ENCODE measurements around the gene TRIM22. TPM values are rescaled to one million over a fixed set of nuclear protein-coding genes. Genes with fewer than 3 reads are reported as not detected.
"Not testable (repeated sequence)": the region's sequence is repeated elsewhere in the genome, so short reads cannot be mapped to it uniquely, and the experiment has no call there.

Gene TRIM22
- total and polyA plus RNA-seq, 4 experiments from 2014 or later: 187 to 353 (median 270) TPM

DNA sequence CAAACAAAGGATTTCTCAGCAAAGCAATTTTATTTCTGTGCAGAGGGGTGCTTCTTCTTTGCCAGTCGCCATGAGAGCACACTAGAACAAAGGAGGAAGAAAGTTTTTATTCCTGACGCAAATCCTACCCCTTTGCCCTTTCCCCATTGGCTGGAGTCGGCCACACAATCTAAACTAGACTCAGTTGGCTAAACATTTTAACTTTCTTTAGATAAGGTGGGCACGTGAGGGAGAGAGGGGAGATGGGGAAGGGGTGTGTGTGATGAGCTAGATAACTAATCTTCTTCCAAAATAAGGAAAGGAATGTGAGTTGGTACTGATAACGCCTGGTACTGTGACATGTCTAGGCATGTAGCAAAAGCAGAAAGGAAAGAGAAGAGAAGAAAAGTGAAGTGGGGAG, 626 bp downstream of the TRIM22 start:
- Histone ChIP-seq H3K9me3 (ENCODE audit: control insufficient read depth in 1 of 2, low read length in 2 of 2) (no peaks in the 10 kb centered on the region), H3K4me3 (ENCODE audit: low read length in 2 of 2) (peak overlapping the region; percentile 53 to 85), H3K27me3 (ENCODE audit: insufficient read depth, low read length) (no peaks in the 10 kb centered on the region), H3K36me3 (ENCODE audit: insufficient read depth, low read length) (peaks cover 8% of the 10 kb centered on the region), H3K27ac (ENCODE audit: low read depth, low read length) (peak overlapping the region; percentile 82), H3K4me1 (ENCODE audit: insufficient read depth, low read length) (peaks cover 54% of the 10 kb centered on the region)
- ChIA-PET CTCF (ENCODE audit: partially characterized antibody) (interaction anchor here (1.1 to 3.8 kb wide), 5 partner anchors 11 to 115 kb away, joined by 4 to 21 read pairs (median 5); no protein-coding TSS in a partner anchor), POLR2A (ENCODE audit: partially characterized antibody) (interaction anchor here (0.6 to 3.1 kb wide), 8 partner anchors 8 to 1043 kb away, joined by 3 to 25 read pairs (median 4); partner anchors contain the start of genes SMPD1 and TRIM34)
- Mint-ChIP-seq H3K36me3 (peaks cover 19 to 38% of the 10 kb centered on the region in 2 donors), H3K4me3 (peak overlapping the region; percentile 90 to 97 (median 95)), H3K27ac (peak overlapping the region; percentile 93 to 97 (median 95)), H3K27me3 (no peaks in the 10 kb centered on the region), H3K9me3 (no peaks in the 10 kb centered on the region), H3K4me1 (peaks cover 39 to 72% (median 51%) of the 10 kb centered on the region in 4 donors)
- no peak for DNase-seq
- intact Hi-C loops (cut with micrococcal nuclease): no loop called here

DNA sequence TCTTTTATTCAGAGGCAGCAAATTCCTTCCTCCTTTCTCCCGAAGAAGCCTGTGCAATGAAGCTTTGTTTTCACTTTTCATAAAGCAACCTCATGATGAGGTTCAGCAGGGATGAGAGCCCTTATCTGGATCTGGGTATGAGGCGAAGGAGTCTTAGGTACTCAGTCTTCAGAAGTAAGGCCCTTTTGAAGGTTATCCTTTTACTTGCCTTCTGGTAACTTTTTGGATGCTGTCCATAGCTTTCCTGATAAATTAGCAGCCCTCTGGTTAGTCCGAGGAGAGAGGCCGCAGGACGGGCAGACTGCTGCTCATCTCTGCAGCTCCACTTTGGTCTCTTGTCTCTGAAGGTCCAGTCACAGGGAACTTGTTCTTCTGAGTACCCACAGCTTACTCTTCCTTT, 1.1 kb downstream of the TRIM22 start:
- Histone ChIP-seq H3K4me1 (ENCODE audit: insufficient read depth, low read length) (peaks cover 57% of the 10 kb centered on the region), H3K36me3 (ENCODE audit: insufficient read depth, low read length) (peaks cover 8% of the 10 kb centered on the region), H3K9me3 (ENCODE audit: control insufficient read depth in 1 of 2, low read length in 2 of 2) (no peaks in the 10 kb centered on the region), H3K4me3 (ENCODE audit: low read length in 2 of 2) (peak overlapping the region; percentile 53 to 85), H3K27me3 (ENCODE audit: insufficient read depth, low read length) (no peaks in the 10 kb centered on the region), H3K27ac (ENCODE audit: low read depth, low read length) (peak overlapping the region; percentile 82)
- ChIA-PET POLR2A (ENCODE audit: partially characterized antibody) (interaction anchor here (0.7 to 3.1 kb wide), 7 partner anchors 11 to 1043 kb away, joined by 3 to 25 read pairs (median 4); partner anchors contain the start of genes SMPD1 and TRIM34), CTCF (ENCODE audit: partially characterized antibody) (interaction anchor here (1.1 to 3.8 kb wide), 5 partner anchors 10 to 114 kb away, joined by 3 to 21 read pairs (median 5); no protein-coding TSS in a partner anchor)
- intact Hi-C loops (cut with micrococcal nuclease): no loop called here
- Mint-ChIP-seq H3K27ac (peak overlapping the region; percentile 93 to 97 (median 95)), H3K36me3 (peaks cover 25 to 42% of the 10 kb centered on the region in 2 donors), H3K27me3 (no peaks in the 10 kb centered on the region), H3K9me3 (no peaks in the 10 kb centered on the region), H3K4me3 (peak overlapping the region; percentile 90 to 97 (median 95)), H3K4me1 (peaks cover 39 to 74% (median 53%) of the 10 kb centered on the region in 4 donors)
- DNase-seq: peak in 1 of 5 donors; percentile 10

DNA sequence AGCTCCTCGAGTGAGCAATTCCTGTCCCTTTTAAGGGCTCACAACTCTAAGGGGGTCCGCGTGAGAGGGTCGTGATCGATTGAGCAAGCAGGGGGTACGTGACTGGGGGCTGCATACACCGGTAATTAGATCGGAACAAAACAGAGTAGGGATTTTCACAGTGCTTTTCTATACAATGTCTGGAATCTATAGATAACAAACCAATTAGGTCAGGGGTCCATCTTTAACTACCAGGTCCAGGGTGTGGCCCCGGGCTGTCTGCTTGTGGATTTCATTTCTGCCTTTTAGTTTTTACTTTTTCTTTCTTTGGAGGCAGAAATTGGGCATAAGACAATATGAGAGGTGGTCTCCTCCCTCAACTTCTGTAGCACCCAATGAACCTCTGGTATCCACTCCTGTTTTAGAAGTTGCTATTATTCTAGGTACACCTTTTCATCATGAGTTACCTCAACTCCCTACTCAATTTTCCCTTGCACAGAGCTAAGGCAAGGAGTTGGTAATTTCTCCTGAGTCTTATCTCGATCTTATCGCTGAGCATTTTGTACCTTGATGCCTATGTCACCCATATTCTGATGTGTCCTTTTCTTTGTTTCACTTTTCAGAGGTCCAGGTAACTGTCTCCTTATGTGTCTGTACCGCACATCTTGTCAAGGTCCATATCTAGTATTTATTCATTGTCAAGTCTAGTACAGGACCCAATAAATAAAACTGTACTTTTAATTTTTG, 1.8 kb downstream of the TRIM22 start:
- Mint-ChIP-seq H3K4me1 (peaks cover 42 to 76% (median 56%) of the 10 kb centered on the region in 4 donors), H3K36me3 (peaks cover 31 to 49% of the 10 kb centered on the region in 2 donors), H3K27ac (peak overlapping the region; percentile 93 to 97 (median 95)), H3K4me3 (peak overlapping the region; percentile 90 to 97 (median 95))
- ChIA-PET CTCF (ENCODE audit: partially characterized antibody) (interaction anchor here (1.1 to 3.8 kb wide), 3 partner anchors 19 to 70 kb away, joined by 3 to 21 read pairs (median 5); no protein-coding TSS in a partner anchor), POLR2A (ENCODE audit: partially characterized antibody) (interaction anchor here (1.4 to 3.1 kb wide), 4 partner anchors 11 to 698 kb away, joined by 4 to 25 read pairs (median 10); partner anchors contain the start of genes SMPD1 and TRIM34)
- intact Hi-C loops (cut with micrococcal nuclease); H3K27me3 Mint-ChIP-seq; H3K9me3 Mint-ChIP-seq; H3K9me3 ChIP-seq (ENCODE audit: control insufficient read depth in 1 of 2, low read length in 2 of 2); H3K27me3 ChIP-seq (ENCODE audit: insufficient read depth, low read length): not testable (repeated sequence)
- peak overlapping the region; percentile 82 for H3K27ac ChIP-seq (ENCODE audit: low read depth, low read length)
- peaks cover 14% of the 10 kb centered on the region for H3K36me3 ChIP-seq (ENCODE audit: insufficient read depth, low read length)
- H3K4me1 ChIP-seq (ENCODE audit: insufficient read depth, low read length): peaks cover 60% of the 10 kb centered on the region
- peak in 1 of 5 donors; percentile 7 for DNase-seq
- peak overlapping the region; percentile 53 to 85 for H3K4me3 ChIP-seq (ENCODE audit: low read length in 2 of 2)

DNA sequence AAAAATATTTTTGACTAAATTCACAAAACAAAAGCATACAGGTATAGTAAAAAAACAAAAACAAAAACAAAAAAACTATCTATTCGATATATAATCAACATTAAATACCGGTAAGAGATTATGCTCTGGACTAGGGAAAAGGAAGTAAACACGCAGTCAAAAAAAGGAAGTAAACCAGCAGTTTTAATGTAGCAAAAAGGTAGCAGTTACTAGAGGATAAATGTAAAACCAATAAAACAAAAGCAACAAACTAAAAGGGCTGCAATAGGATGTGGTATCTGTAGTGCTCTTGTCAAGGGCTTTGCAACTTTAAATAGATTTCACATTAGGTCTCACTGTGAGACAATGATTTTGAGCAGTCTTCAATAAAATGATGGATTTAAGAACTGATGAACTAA, 2.4 kb downstream of the TRIM22 start:
- Mint-ChIP-seq H3K36me3 (peaks cover 37 to 55% of the 10 kb centered on the region in 2 donors), H3K27ac (peak overlapping the region; percentile 93 to 97 (median 95)), H3K9me3 (no peaks in the 10 kb centered on the region), H3K4me1 (peaks cover 47 to 79% (median 58%) of the 10 kb centered on the region in 4 donors), H3K4me3 (peak overlapping the region; percentile 90 to 97 (median 95)), H3K27me3 (no peaks in the 10 kb centered on the region)
- POLR2A ChIA-PET (ENCODE audit: partially characterized antibody): interaction anchor here (1.5 to 3.0 kb wide), 2 partner anchors 10 to 698 kb away, joined by 4 to 25 read pairs; partner anchors contain the start of gene SMPD1
- Histone ChIP-seq H3K4me1 (ENCODE audit: insufficient read depth, low read length) (peaks cover 65% of the 10 kb centered on the region), H3K9me3 (ENCODE audit: control insufficient read depth in 1 of 2, low read length in 2 of 2) (no peaks in the 10 kb centered on the region), H3K36me3 (ENCODE audit: insufficient read depth, low read length) (peaks cover 20% of the 10 kb centered on the region), H3K27me3 (ENCODE audit: insufficient read depth, low read length) (no peaks in the 10 kb centered on the region), H3K27ac (ENCODE audit: low read depth, low read length) (peak overlapping the region; percentile 82), H3K4me3 (ENCODE audit: low read length in 2 of 2) (peak overlapping the region; percentile 53 to 85)
- CTCF ChIA-PET (ENCODE audit: partially characterized antibody): no interaction called here
- intact Hi-C loops (cut with micrococcal nuclease): no loop called here
- peak in 2 of 5 donors; percentile 21 to 23 for DNase-seq

DNA sequence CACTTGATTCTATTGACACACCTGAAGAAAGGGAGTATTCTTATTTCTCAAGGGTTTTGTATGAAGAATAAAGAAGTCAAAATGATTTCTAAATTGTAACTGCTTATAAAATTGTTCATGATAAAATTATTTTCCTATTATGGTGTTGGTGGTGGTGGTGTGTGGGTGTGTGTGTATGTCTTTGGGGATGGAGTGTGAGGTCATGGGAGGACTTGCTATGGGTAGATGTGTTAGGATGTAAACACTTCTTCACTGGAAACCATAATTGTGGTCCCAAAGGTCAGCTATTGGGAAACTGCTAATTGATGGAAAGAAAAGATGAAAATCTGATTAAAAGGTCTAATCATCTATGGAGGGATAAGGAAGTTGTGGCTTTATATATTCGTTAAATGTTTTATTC, 5.1 kb downstream of the TRIM22 start:
- peaks cover 50 to 76% of the 10 kb centered on the region in 2 donors for H3K36me3 Mint-ChIP-seq
- peaks cover 37% of the 10 kb centered on the region for H3K36me3 ChIP-seq (ENCODE audit: insufficient read depth, low read length)
- H3K27me3 ChIP-seq (ENCODE audit: insufficient read depth, low read length): no peaks in the 10 kb centered on the region
- ChIA-PET CTCF (ENCODE audit: partially characterized antibody) (interaction anchor here (2.0 to 10.1 kb wide), 2 partner anchors 10 to 11 kb away, joined by 4 to 63 read pairs; partner anchors contain the start of gene TRIM5), POLR2A (ENCODE audit: partially characterized antibody) (interaction anchor here (1.0 to 3.5 kb wide), 2 partner anchors 10 to 16 kb away, joined by 3 to 20 read pairs; partner anchors contain the start of gene TRIM5)
- peaks cover 52% of the 10 kb centered on the region for H3K4me1 ChIP-seq (ENCODE audit: insufficient read depth, low read length)
- no peak for DNase-seq
- H3K4me1 Mint-ChIP-seq: peaks cover 35 to 74% (median 56%) of the 10 kb centered on the region in 4 donors
- H3K27ac ChIP-seq (ENCODE audit: low read depth, low read length): peak overlapping the region; percentile 0
- no peaks in the 10 kb centered on the region for H3K9me3 Mint-ChIP-seq
- peak overlapping the region; percentile 13 to 87 (median 76) for H3K27ac Mint-ChIP-seq
- H3K4me3 ChIP-seq (ENCODE audit: low read length in 2 of 2): no peak overlapping the region
- no peaks in the 10 kb centered on the region for H3K9me3 ChIP-seq (ENCODE audit: control insufficient read depth in 1 of 2, low read length in 2 of 2)
- peak overlapping the region in 7 of 8 donors; percentile 23 to 83 (median 49) for H3K4me3 Mint-ChIP-seq
- intact Hi-C loops (cut with micrococcal nuclease): no loop called here
- H3K27me3 Mint-ChIP-seq: no peaks in the 10 kb centered on the region

DNA sequence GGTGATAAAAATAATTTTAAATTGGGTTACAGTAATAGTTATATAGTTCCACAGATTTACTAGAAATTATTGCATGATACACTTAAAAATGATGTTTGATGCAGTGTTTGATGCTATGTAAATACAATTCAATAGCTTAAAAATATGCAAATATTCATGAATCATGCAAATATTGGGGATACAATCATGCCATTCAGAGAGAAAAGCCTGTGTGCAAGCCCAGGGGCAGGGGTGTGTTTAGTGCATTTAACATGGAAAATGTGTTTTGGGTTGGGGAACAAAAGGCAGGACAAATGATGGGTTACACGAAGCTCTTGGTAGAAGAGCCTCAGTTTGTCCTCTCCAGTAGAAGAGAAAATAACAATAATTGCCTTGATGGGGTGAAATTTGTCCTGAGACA, 6.0 kb downstream of the TRIM22 start:
- peaks cover 36 to 73% (median 58%) of the 10 kb centered on the region in 4 donors for H3K4me1 Mint-ChIP-seq

More for the DNA sequence above, 6.0 kb downstream of the TRIM22 start:
- Histone ChIP-seq H3K9me3 (ENCODE audit: control insufficient read depth in 1 of 2, low read length in 2 of 2) (no peaks in the 10 kb centered on the region), H3K4me3 (ENCODE audit: low read length in 2 of 2) (no peak overlapping the region), H3K4me1 (ENCODE audit: insufficient read depth, low read length) (peaks cover 59% of the 10 kb centered on the region), H3K27ac (ENCODE audit: low read depth, low read length) (peak overlapping the region; percentile 5), H3K36me3 (ENCODE audit: insufficient read depth, low read length) (peaks cover 37% of the 10 kb centered on the region), H3K27me3 (ENCODE audit: insufficient read depth, low read length) (no peaks in the 10 kb centered on the region)
- intact Hi-C loops (cut with micrococcal nuclease): no loop called here
- Mint-ChIP-seq H3K27me3 (no peaks in the 10 kb centered on the region), H3K4me3 (peak overlapping the region in 1 of 8 donors; percentile 50), H3K9me3 (no peaks in the 10 kb centered on the region), H3K27ac (peak overlapping the region; percentile 27 to 87 (median 63)), H3K36me3 (peaks cover 58 to 75% of the 10 kb centered on the region in 2 donors)
- no peak for DNase-seq
- POLR2A ChIA-PET (ENCODE audit: partially characterized antibody): interaction anchor here (1.3 to 3.5 kb wide), 2 partner anchors 10 to 11 kb away, joined by 3 to 20 read pairs; partner anchors contain the start of gene TRIM5
- CTCF ChIA-PET (ENCODE audit: partially characterized antibody): interaction anchor here (2.0 to 10.1 kb wide), 2 partner anchors 10 to 11 kb away, joined by 4 to 63 read pairs; partner anchors contain the start of gene TRIM5
